Peyer's patch (tissue), 4 donors: Measurements from ENCODE around the gene LDLRAD4. TPM values are rescaled to one million over a fixed set of nuclear protein-coding genes. Genes with fewer than 3 reads are reported as not detected.

Source experiments
- DNase-seq, 3 donors: peaks; one replicate each; pipeline ENCODE4 v3.0.0-alpha.2; 2017 to 2019
- H3K27ac ChIP-seq, 4 donors: fragments of 200-600 bp; sonication (generic); one replicate each; pipeline ENCODE4 v1.5.1; 2016 to 2019
- H3K27me3 ChIP-seq, 2 donors: fragments of 200-600 bp; sonication (generic); one replicate each; pipeline ENCODE4 v1.5.1; 2019
- H3K36me3 ChIP-seq, 3 donors: fragments of 200-600 bp; sonication (generic); one replicate each; pipeline ENCODE4 v1.5.1; 2016 to 2019
- H3K4me1 ChIP-seq, 4 donors: fragments of 200-600 bp; sonication (generic); one replicate each; pipeline ENCODE4 v1.5.1; 2016 to 2019
- H3K4me3 ChIP-seq, 4 donors: fragments of 200-600 bp; sonication (generic); 1 replicate in 3 of 4; 2 replicates in 1 of 4; pipeline ENCODE4 v1.5.1; 2016 to 2019; ENCODE audit warnings: mild to moderate bottlenecking in 1 of 4
- H3K9me3 ChIP-seq, 4 donors: fragments of 200-600 bp; sonication (generic); one replicate each; pipeline ENCODE4 v1.5.1; 2016 to 2019; ENCODE audit warnings: mild to moderate bottlenecking in 1 of 4
- CTCF ChIP-seq, 6 experiments: fragments of 450-650 bp in 4 of 6; fragments of 200-600 bp in 2 of 6; sonication (generic) in 1 of 6; IDR thresholded peaks; one replicate each; pipeline ENCODE4 v1.5.1; 2017 to 2019; ENCODE audit warnings: antibody characterized with exemption in 6 of 6, mild to moderate bottlenecking in 3 of 6, moderate library complexity in 1 of 6
- POLR2A ChIP-seq, 2 donors: fragments of 450-650 bp; IDR thresholded peaks; one replicate each; pipeline ENCODE4 v1.5.1; 2017; ENCODE audit warnings: antibody characterized with exemption in 2 of 2, mild to moderate bottlenecking in 2 of 2, moderate library complexity in 2 of 2
- total RNA-seq, 4 donors: library from RNA; depleted of rRNA; stranded (reverse); fragments of >200 nt; gene quantifications; one replicate each; pipeline ENCODE4 v1.1.0, GENCODE V29; 2016

LDLRAD4 gene
- total RNA-seq, 4 donors from 2014 or later = 24.8 to 128 (median 50.0) TPM

- no peak for TF ChIP-seq POLR2A (IDR thresholded peaks at IDR 0.05)
- no peak for TF ChIP-seq CTCF (IDR thresholded peaks at IDR 0.05)
Observed at GRCh38 chr18:13578400-13578799, 359.8 kb downstream of the LDLRAD4 start.

GRCh38 chr18:13579874-13580273 is 361.3 kb downstream of the LDLRAD4 start:
- Histone ChIP-seq H3K36me3 (no peaks in the 10 kb centered on the region), H3K4me3 (no peak overlapping the region), H3K4me1 (peaks cover 0 to 5% (median 0%) of the 10 kb centered on the region in 4 donors), H3K27ac (no peak overlapping the region), H3K27me3 (no peaks in the 10 kb centered on the region), H3K9me3 (no peaks in the 10 kb centered on the region)
- no peak for DNase-seq
- TF ChIP-seq POLR2A (IDR thresholded peaks at IDR 0.05) = no peak
- no peak for TF ChIP-seq CTCF (IDR thresholded peaks at IDR 0.05)

More at GRCh38 chr18:13578400-13578799, 359.8 kb downstream of the LDLRAD4 start:
- peak in 1 of 3 donors; percentile 43 for DNase-seq
- Histone ChIP-seq H3K36me3 (no peaks in the 10 kb centered on the region), H3K4me1 (peaks cover 0 to 5% (median 0%) of the 10 kb centered on the region in 4 donors), H3K9me3 (no peaks in the 10 kb centered on the region), H3K27ac (no peak overlapping the region), H3K4me3 (no peak overlapping the region), H3K27me3 (no peaks in the 10 kb centered on the region)

- peaks cover 0 to 5% (median 0%) of the 10 kb centered on the region in 4 donors for H3K4me1 ChIP-seq
- no peaks in the 10 kb centered on the region for H3K9me3 ChIP-seq
- no peak overlapping the region for H3K27ac ChIP-seq
Observed at GRCh38 chr18:13580351-13580750, 361.8 kb downstream of the LDLRAD4 start.

GRCh38 chr18:13580991-13581390 is 362.4 kb downstream of the LDLRAD4 start:
- H3K4me3 ChIP-seq = no peak overlapping the region
- TF ChIP-seq POLR2A (IDR thresholded peaks at IDR 0.05) = no peak
- TF ChIP-seq CTCF (IDR thresholded peaks at IDR 0.05) = no peak
- DNase-seq = no peak

More at GRCh38 chr18:13580351-13580750, 361.8 kb downstream of the LDLRAD4 start:
- no peak for TF ChIP-seq POLR2A (IDR thresholded peaks at IDR 0.05)
- no peaks in the 10 kb centered on the region for H3K27me3 ChIP-seq
- no peak overlapping the region for H3K4me3 ChIP-seq
- DNase-seq = no peak
- no peaks in the 10 kb centered on the region for H3K36me3 ChIP-seq

GRCh38 chr18:13581496-13582177 is 363.1 kb downstream of the LDLRAD4 start:
- TF ChIP-seq CTCF (IDR thresholded peaks at IDR 0.05) (no peak), POLR2A (IDR thresholded peaks at IDR 0.05) (no peak)

More at GRCh38 chr18:13580991-13581390, 362.4 kb downstream of the LDLRAD4 start:
- H3K36me3 ChIP-seq = no peaks in the 10 kb centered on the region
- no peaks in the 10 kb centered on the region for H3K27me3 ChIP-seq
- peaks cover 0 to 5% (median 0%) of the 10 kb centered on the region in 4 donors for H3K4me1 ChIP-seq
- no peak overlapping the region for H3K27ac ChIP-seq
- H3K9me3 ChIP-seq = no peaks in the 10 kb centered on the region

GRCh38 chr18:13582178-13582670 is 363.7 kb downstream of the LDLRAD4 start:
- no peaks in the 10 kb centered on the region for H3K9me3 ChIP-seq
- H3K4me1 ChIP-seq = no peaks in the 10 kb centered on the region
- H3K27ac ChIP-seq = no peak overlapping the region
- H3K36me3 ChIP-seq = no peaks in the 10 kb centered on the region
- TF ChIP-seq POLR2A (IDR thresholded peaks at IDR 0.05) (no peak), CTCF (IDR thresholded peaks at IDR 0.05) (no peak)
- no peak for DNase-seq
- no peaks in the 10 kb centered on the region for H3K27me3 ChIP-seq
- H3K4me3 ChIP-seq = no peak overlapping the region

More at GRCh38 chr18:13581496-13582177, 363.1 kb downstream of the LDLRAD4 start:
- DNase-seq = no peak
- Histone ChIP-seq H3K27ac (no peak overlapping the region), H3K36me3 (no peaks in the 10 kb centered on the region), H3K27me3 (no peaks in the 10 kb centered on the region), H3K4me3 (no peak overlapping the region), H3K4me1 (peaks cover 0 to 5% (median 0%) of the 10 kb centered on the region in 4 donors), H3K9me3 (no peaks in the 10 kb centered on the region)
